ENCODE results near the gene ME3.

ME3 gene

GRCh38 chr11:86514453-86514852 lies 158.0 kb downstream of the ME3 start:
- peak; percentile 9 for DNase-seq (ENCODE audit: low spot score)

- no peak for DNase-seq (ENCODE audit: low spot score)
Observed at GRCh38 chr11:86513746-86514373, 158.6 kb downstream of the ME3 start.

- DNase-seq (ENCODE audit: low spot score) = no peak
Observed at GRCh38 chr11:86513138-86513537, 159.3 kb downstream of the ME3 start.

- DNase-seq (ENCODE audit: low spot score) = no peak
Observed at GRCh38 chr11:86511086-86511551, 161.3 kb downstream of the ME3 start.

- no peak for DNase-seq (ENCODE audit: low spot score)
Observed at GRCh38 chr11:86510674-86511073, 161.7 kb downstream of the ME3 start.

GRCh38 chr11:86510097-86510496 lies 162.3 kb downstream of the ME3 start:
- no peak for DNase-seq (ENCODE audit: low spot score)

- no peak for DNase-seq (ENCODE audit: low spot score)
Observed at GRCh38 chr11:86509588-86509974, 162.8 kb downstream of the ME3 start.

GRCh38 chr11:86508604-86509587 lies 163.5 kb downstream of the ME3 start:
- DNase-seq (ENCODE audit: low spot score) = no peak

- DNase-seq (ENCODE audit: low spot score) = no peak
Observed at GRCh38 chr11:86507249-86507845, 165.1 kb downstream of the ME3 start.

GRCh38 chr11:86506235-86506634 lies 166.2 kb downstream of the ME3 start:
- DNase-seq (ENCODE audit: low spot score) = no peak

- DNase-seq (ENCODE audit: low spot score) = no peak
Observed at GRCh38 chr11:86503131-86503530, 169.3 kb downstream of the ME3 start.

GRCh38 chr11:86502137-86502642 lies 170.2 kb downstream of the ME3 start:
- no peak for DNase-seq (ENCODE audit: low spot score)

GRCh38 chr11:86500500-86501140 lies 171.8 kb downstream of the ME3 start:
- no peak for DNase-seq (ENCODE audit: low spot score)

GRCh38 chr11:86499723-86500129 lies 172.7 kb downstream of the ME3 start:
- no peak for DNase-seq (ENCODE audit: low spot score)

- DNase-seq (ENCODE audit: low spot score) = no peak
Observed at GRCh38 chr11:86497836-86498235, 174.6 kb downstream of the ME3 start.

- DNase-seq (ENCODE audit: low spot score) = no peak
Observed at GRCh38 chr11:86497310-86497709, 175.1 kb downstream of the ME3 start.

- DNase-seq (ENCODE audit: low spot score) = no peak
Observed at GRCh38 chr11:86495351-86495750, 177.1 kb downstream of the ME3 start.

- DNase-seq (ENCODE audit: low spot score) = no peak
Observed at GRCh38 chr11:86492370-86493010, 179.9 kb downstream of the ME3 start.

- no peak for DNase-seq (ENCODE audit: low spot score)
Observed at GRCh38 chr11:86491027-86491426, 181.4 kb downstream of the ME3 start.

GRCh38 chr11:86490582-86490981 lies 181.8 kb downstream of the ME3 start:
- DNase-seq (ENCODE audit: low spot score) = no peak

- DNase-seq (ENCODE audit: low spot score) = no peak
Observed at GRCh38 chr11:86489442-86489841, 183.0 kb downstream of the ME3 start.

- DNase-seq (ENCODE audit: low spot score) = no peak
Observed at GRCh38 chr11:86488553-86488952, 183.9 kb downstream of the ME3 start.

All from NAMALWA (cell line).